H9 (cell line): ENCODE measurements around the gene CPXM2. TPM values are rescaled to one million over a fixed set of nuclear protein-coding genes. Genes with fewer than 3 reads are reported as not detected.

Experiments
- DNase-seq: peaks from one replicate; pipeline ENCODE4 v3.0.0-alpha.2; 2017
- H2AFZ ChIP-seq: one replicate; pipeline ENCODE4 v1.6.1; 2013; ENCODE audit warnings: mild to moderate bottlenecking, low read length, control low read depth, moderate library complexity
- H2AK5ac ChIP-seq: 2 replicates; pipeline ENCODE4 v1.6.1; 2013; ENCODE audit warnings: low read length, control low read depth, mixed read lengths; ENCODE audit not compliant: insufficient read length
- H2BK120ac ChIP-seq: one replicate; pipeline ENCODE4 v1.6.1; 2013; ENCODE audit warnings: low read depth, mild to moderate bottlenecking, low read length, control low read depth, inconsistent platforms; ENCODE audit not compliant: poor library complexity, severe bottlenecking
- H2BK12ac ChIP-seq: 2 replicates; pipeline ENCODE4 v1.6.1; 2013; ENCODE audit warnings: low read length, control low read depth, mixed read lengths, low read depth; ENCODE audit not compliant: insufficient read length
- H2BK15ac ChIP-seq: 2 replicates; pipeline ENCODE4 v1.6.1; 2013; ENCODE audit warnings: low read depth, low read length, control low read depth
- H2BK20ac ChIP-seq: one replicate; pipeline ENCODE4 v1.6.1; 2013; ENCODE audit warnings: low read depth, mild to moderate bottlenecking, low read length, control low read depth, inconsistent platforms; ENCODE audit not compliant: poor library complexity, severe bottlenecking
- H2BK5ac ChIP-seq: 2 replicates; pipeline ENCODE4 v1.6.1; 2013; ENCODE audit warnings: low read length, control low read depth, mixed read lengths; ENCODE audit not compliant: insufficient read length
- H3K14ac ChIP-seq: 2 replicates; pipeline ENCODE4 v1.6.1; 2013; ENCODE audit warnings: low read length, control low read depth; ENCODE audit not compliant: insufficient read depth
- H3K18ac ChIP-seq: 2 replicates; pipeline ENCODE4 v1.6.1; 2013; ENCODE audit warnings: low read depth, mild to moderate bottlenecking, mixed read lengths, low read length, control low read depth; ENCODE audit not compliant: insufficient read length
- H3K23ac ChIP-seq: 2 replicates; pipeline ENCODE4 v1.6.1; 2013; ENCODE audit warnings: low read length, control low read depth, mixed read lengths, low read depth; ENCODE audit not compliant: insufficient read length
- H3K23me2 ChIP-seq: 2 replicates; pipeline ENCODE4 v1.6.1; 2013; ENCODE audit warnings: low read depth, mild to moderate bottlenecking, mixed read lengths, low read length, control low read depth; ENCODE audit not compliant: insufficient read length, poor library complexity, severe bottlenecking
- H3K27ac ChIP-seq: 2 replicates; pipeline ENCODE4 v1.5.1; 2013; ENCODE audit warnings: low read length, control low read depth, mixed read lengths, low read depth; ENCODE audit not compliant: insufficient read length
- H3K27me3 ChIP-seq: 2 replicates; pipeline ENCODE4 v1.6.1; 2013; ENCODE audit warnings: low read length, control low read depth, inconsistent platforms; ENCODE audit not compliant: insufficient read depth
- H3K4ac ChIP-seq: 2 replicates; pipeline ENCODE4 v1.6.1; 2013; ENCODE audit warnings: low read depth, mild to moderate bottlenecking, control low read depth, inconsistent platforms, low read length, moderate library complexity
- H3K4me1 ChIP-seq: 2 replicates; pipeline ENCODE4 v1.6.1; 2013; ENCODE audit warnings: low read length, control low read depth, inconsistent platforms; ENCODE audit not compliant: insufficient read depth
- H3K4me2 ChIP-seq: 2 replicates; pipeline ENCODE4 v1.6.1; 2013; ENCODE audit warnings: low read length, control low read depth, mixed read lengths; ENCODE audit not compliant: insufficient read length, insufficient read depth
- H3K56ac ChIP-seq: 2 replicates; pipeline ENCODE4 v1.6.1; 2013; ENCODE audit warnings: low read depth, mild to moderate bottlenecking, mixed read lengths, low read length, control low read depth; ENCODE audit not compliant: insufficient read length
- H3K79me1 ChIP-seq: 2 replicates; pipeline ENCODE4 v1.6.1; 2013; ENCODE audit warnings: low read depth, mild to moderate bottlenecking, moderate library complexity, low read length, control low read depth, inconsistent platforms; ENCODE audit not compliant: insufficient read depth, poor library complexity, severe bottlenecking
- H3K79me2 ChIP-seq: 2 replicates; pipeline ENCODE4 v1.6.1; 2013; ENCODE audit warnings: low read length, control low read depth, inconsistent platforms; ENCODE audit not compliant: insufficient read depth
- H3K9ac ChIP-seq: 2 replicates; pipeline ENCODE4 v1.6.1; 2013; ENCODE audit warnings: low read length, control low read depth, mixed read lengths; ENCODE audit not compliant: insufficient read length; ENCODE audit errors: extremely low read depth
- H3K9me3 ChIP-seq: one replicate; pipeline ENCODE4 v1.6.1; 2013; ENCODE audit warnings: low read depth, low read length, inconsistent platforms; ENCODE audit not compliant: control insufficient read depth
- H3T11ph ChIP-seq: one replicate; pipeline ENCODE4 v1.6.1; 2013; ENCODE audit warnings: mild to moderate bottlenecking, low read length, control low read depth, inconsistent platforms
- H4K20me1 ChIP-seq: one replicate; pipeline ENCODE4 v1.6.1; 2013; ENCODE audit not compliant: control insufficient read depth, insufficient read length, insufficient read depth
- H4K5ac ChIP-seq: 2 replicates; pipeline ENCODE4 v1.6.1; 2013; ENCODE audit warnings: low read depth, mild to moderate bottlenecking, mixed read lengths, low read length, control low read depth; ENCODE audit not compliant: insufficient read length
- H4K8ac ChIP-seq: replicated peaks from 2 replicates; pipeline ENCODE4 v1.6.1; 2013; ENCODE audit warnings: low read length, control low read depth, mixed read lengths, low read depth; ENCODE audit not compliant: insufficient read length
- H4K91ac ChIP-seq: 2 replicates; pipeline ENCODE4 v1.6.1; 2013; ENCODE audit warnings: low read depth, mild to moderate bottlenecking, moderate library complexity, mixed read lengths, low read length, control low read depth; ENCODE audit not compliant: insufficient read length
- H3K27ac Mint-ChIP-seq, 3 experiments: 2 replicates in 2 of 3; 3 replicates in 1 of 3; pipeline ENCODE4 v1.8.0; 2020 to 2021; ENCODE audit warnings: mixed read lengths in 3 of 3, mild to moderate bottlenecking in 1 of 3, moderate library complexity in 1 of 3
- H3K27me3 Mint-ChIP-seq: 2 replicates; pipeline ENCODE4 v1.8.0; 2021; ENCODE audit warnings: low read depth, mild to moderate bottlenecking, moderate library complexity, mixed read lengths
- H3K36me3 Mint-ChIP-seq, 3 experiments: 2 replicates in 2 of 3; 3 replicates in 1 of 3; pipeline ENCODE4 v1.8.0; 2020 to 2021; ENCODE audit warnings: low read depth in 3 of 3, mixed read lengths in 3 of 3; ENCODE audit not compliant: insufficient read depth in 1 of 3
- H3K4me1 Mint-ChIP-seq, 2 experiments: 2 replicates each; pipeline ENCODE4 v1.8.0; 2020; ENCODE audit warnings: mixed read lengths in 2 of 2
- H3K4me3 Mint-ChIP-seq, 2 experiments: 2 replicates in 1 of 2; 3 replicates in 1 of 2; pipeline ENCODE4 v1.8.0; 2020 to 2021; ENCODE audit warnings: mild to moderate bottlenecking in 2 of 2, mixed read lengths in 2 of 2, moderate library complexity in 1 of 2
- H3K9me3 Mint-ChIP-seq, 2 experiments: 2 replicates in 1 of 2; 3 replicates in 1 of 2; pipeline ENCODE4 v1.8.0; 2020; ENCODE audit warnings: mild to moderate bottlenecking in 2 of 2, mixed read lengths in 2 of 2, moderate library complexity in 1 of 2
- CTCF ChIP-seq: fragments of 200-600 bp; sonication (generic); conservative IDR thresholded peaks from 3 replicates; pipeline ENCODE4 v1.8.0; 2021; ENCODE audit warnings: antibody characterized with exemption, mild to moderate bottlenecking
- whole genome bisulfite sequencing: extraction: QIAGEN DNeasy Blood & Tissue Kit; methylation state at CpG from one replicate; pipeline ENCODE4 v1.1.7; 2013; ENCODE audit warnings: missing lambda C conversion rate, low lambda C conversion rate, mixed read lengths; ENCODE audit not compliant: insufficient read length; ENCODE audit errors: extremely low coverage; 5-methylcytosine and 5-hydroxymethylcytosine counted together
- total RNA-seq: library from RNA; stranded (reverse); gene quantifications from 2 replicates; pipeline ENCODE4 v1.2.1, GENCODE V29; 2021

CPXM2 gene
- total RNA-seq, 1 experiment from 2014 or later, result 1.7 TPM

DNA sequence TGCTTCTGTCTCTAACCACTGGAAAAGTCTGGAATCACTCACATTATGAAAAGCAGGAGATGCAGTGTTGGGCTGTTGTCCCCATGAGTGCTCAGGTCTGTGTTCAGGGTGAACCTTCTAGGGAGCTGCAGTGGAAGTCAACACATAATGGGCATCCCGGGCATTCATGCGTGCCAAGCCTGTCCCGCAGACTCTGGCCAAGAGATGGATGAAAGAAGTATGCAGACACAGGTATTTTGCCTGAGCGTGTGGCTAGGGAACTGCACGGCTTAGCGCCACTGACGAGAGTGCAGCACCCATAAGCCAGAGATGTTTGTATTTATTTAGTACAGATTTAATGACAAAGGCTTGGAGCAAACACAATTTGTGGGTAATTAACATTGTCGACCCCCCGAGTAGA, 140.7 kb downstream of the CPXM2 start:
- Histone ChIP-seq H3K23ac (no peak overlapping the region), H4K5ac (no peak overlapping the region), H3K4ac (no peak overlapping the region), H2BK20ac (no peak overlapping the region), H3K23me2 (no peaks in the 10 kb centered on the region), H3K9me3 (peaks cover 11% of the 10 kb centered on the region), H3K14ac (no peak overlapping the region), H3K79me2 (no peaks in the 10 kb centered on the region), H3K9ac (no peak overlapping the region), H2BK120ac (no peak overlapping the region), H3K27me3 (no peaks in the 10 kb centered on the region), H2BK12ac (no peak overlapping the region), H3K56ac (no peak overlapping the region), H2AFZ (no peak overlapping the region), H2AK5ac (no peak overlapping the region), H3K79me1 (no peaks in the 10 kb centered on the region), H3K4me2 (no peak overlapping the region), H3K18ac (no peak overlapping the region), H3K27ac (no peak overlapping the region), H3T11ph (no peak overlapping the region), H4K8ac (no peak overlapping the region), H4K91ac (no peak overlapping the region), H2BK15ac (no peak overlapping the region), H2BK5ac (no peak overlapping the region), H3K4me1 (peaks cover 13% of the 10 kb centered on the region; the same call in 1 of the 2 replicates), H4K20me1 (no peaks in the 10 kb centered on the region)
- Mint-ChIP-seq H3K4me3 (no peak overlapping the region), H3K27ac (no peak overlapping the region), H3K27me3 (peaks cover 11% of the 10 kb centered on the region), H3K9me3 (peaks cover 12 to 14% of the 10 kb centered on the region in 2 experiments; a peak in 4 of 5 replicates), H3K36me3 (peaks cover 12 to 23% (median 20%) of the 10 kb centered on the region in 3 experiments), H3K4me1 (peaks cover 55 to 67% of the 10 kb centered on the region in 2 experiments)
- WGBS, result no CpG with 5 or more reads among the region's 9 CpGs
- no peak for TF ChIP-seq CTCF
- no peak for DNase-seq
